Measurements from ENCODE around the gene NEO1.

Gene NEO1

DNA sequence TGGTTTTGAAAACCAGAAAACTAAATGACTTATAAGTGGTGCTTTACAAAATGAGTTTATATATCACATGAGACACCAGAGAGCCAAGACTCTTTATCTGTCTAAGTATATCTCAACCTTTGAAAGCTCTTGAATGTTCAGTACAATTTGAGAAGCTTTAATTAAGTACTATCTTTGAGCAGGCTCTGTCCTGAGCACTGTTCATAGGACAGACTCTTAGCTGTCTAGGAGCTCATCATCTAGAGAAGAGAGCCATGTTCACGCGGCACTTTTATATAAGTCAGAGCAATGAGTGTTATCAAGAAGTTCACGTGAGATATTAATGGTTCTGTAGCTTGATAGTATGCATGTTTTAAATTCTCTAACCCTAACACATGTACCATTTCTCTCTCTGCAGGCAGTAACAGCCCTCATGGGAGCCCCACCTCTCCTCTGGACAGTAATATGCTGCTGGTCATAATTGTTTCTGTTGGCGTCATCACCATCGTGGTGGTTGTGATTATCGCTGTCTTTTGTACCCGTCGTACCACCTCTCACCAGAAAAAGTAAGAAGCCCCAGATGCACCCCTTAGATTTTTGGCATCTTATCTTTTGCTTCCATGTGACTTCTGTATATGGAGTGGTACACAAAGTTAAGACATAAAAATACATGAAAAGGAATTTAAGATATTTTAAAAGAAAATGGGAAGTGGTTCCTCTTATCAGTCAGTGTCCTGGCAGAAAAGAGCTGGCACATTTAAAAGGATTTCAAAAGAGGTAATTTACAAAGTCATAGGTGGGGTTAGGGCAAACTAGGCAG is 230.5 kb downstream of the NEO1 start:
- no peak for TF ChIP-seq EZH2 (IDR thresholded peaks at IDR 0.05; ENCODE audit: borderline replicate concordance, low read depth, low read length, severe bottlenecking)
- TF ChIP-seq, protein P1, sequence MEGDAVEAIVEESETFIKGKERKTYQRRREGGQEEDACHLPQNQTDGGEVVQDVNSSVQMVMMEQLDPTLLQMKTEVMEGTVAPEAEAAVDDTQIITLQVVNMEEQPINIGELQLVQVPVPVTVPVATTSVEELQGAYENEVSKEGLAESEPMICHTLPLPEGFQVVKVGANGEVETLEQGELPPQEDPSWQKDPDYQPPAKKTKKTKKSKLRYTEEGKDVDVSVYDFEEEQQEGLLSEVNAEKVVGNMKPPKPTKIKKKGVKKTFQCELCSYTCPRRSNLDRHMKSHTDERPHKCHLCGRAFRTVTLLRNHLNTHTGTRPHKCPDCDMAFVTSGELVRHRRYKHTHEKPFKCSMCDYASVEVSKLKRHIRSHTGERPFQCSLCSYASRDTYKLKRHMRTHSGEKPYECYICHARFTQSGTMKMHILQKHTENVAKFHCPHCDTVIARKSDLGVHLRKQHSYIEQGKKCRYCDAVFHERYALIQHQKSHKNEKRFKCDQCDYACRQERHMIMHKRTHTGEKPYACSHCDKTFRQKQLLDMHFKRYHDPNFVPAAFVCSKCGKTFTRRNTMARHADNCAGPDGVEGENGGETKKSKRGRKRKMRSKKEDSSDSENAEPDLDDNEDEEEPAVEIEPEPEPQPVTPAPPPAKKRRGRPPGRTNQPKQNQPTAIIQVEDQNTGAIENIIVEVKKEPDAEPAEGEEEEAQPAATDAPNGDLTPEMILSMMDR (IDR thresholded peaks at IDR 0.05; ENCODE audit: borderline replicate concordance, extremely low read depth, low read length, poor library complexity, severe bottlenecking), result no peak

DNA sequence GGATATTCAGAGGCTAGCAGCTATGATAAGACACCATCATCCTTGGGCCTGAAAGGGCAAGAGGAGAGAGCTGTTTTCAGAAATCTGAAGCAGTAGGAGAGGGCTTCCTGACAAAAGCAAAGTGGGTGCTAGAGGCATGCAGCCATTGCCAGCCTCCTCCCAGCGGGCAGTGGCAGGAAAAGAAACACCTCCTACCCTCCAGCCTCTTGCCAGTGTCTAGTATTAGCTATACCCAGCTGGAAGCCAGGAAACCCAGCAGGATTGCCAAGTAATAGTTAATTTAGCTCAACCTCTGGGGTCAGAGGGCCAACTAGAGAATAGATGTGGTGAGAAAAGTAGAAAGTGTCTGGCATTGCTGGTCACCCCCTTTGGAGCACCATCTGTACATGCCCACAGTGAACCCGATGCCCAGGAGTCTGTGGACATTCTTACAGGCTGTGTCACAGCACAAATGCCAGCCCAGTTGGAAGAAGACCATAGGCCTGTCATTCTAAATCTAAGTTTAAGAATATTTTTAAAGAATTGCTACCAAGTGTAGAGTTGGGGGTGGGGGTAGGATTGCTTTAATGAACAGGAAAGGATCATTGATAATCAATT is 231.2 kb downstream of the NEO1 start:
- Histone ChIP-seq H3K36me3 (ENCODE audit: insufficient read depth, low read length) (no peaks in the 10 kb centered on the region), H3K4me3 (ENCODE audit: low read depth in 1 of 2, low read length in 2 of 2) (no peak overlapping the region), H3K4me2 (ENCODE audit: insufficient read depth, low read length) (no peak overlapping the region), H3K9ac (ENCODE audit: low read depth, low read length) (no peak overlapping the region), H4K20me1 (ENCODE audit: insufficient read depth, low read length) (no peaks in the 10 kb centered on the region), H3K9me3 (ENCODE audit: insufficient read depth, low read length, severe bottlenecking) (no peaks in the 10 kb centered on the region), H3K4me1 (ENCODE audit: insufficient read depth, low read length) (no peaks in the 10 kb centered on the region), H3K79me2 (ENCODE audit: insufficient read depth, low read length) (no peaks in the 10 kb centered on the region), H3K27me3 (ENCODE audit: insufficient read depth, low read length, poor library complexity) (no peaks in the 10 kb centered on the region), H3K27ac (ENCODE audit: low read length) (no peak overlapping the region), H2AFZ (ENCODE audit: low read depth, low read length) (no peak overlapping the region)
- DNase-seq, result no peak
- ATAC-seq (ENCODE audit: insufficient read depth, low read depth), result no peak
- TF ChIP-seq, protein P1 (IDR thresholded peaks at IDR 0.05; ENCODE audit: borderline replicate concordance, extremely low read depth, low read length, poor library complexity, severe bottlenecking), result no peak
- no peak for TF ChIP-seq EZH2 (IDR thresholded peaks at IDR 0.05; ENCODE audit: borderline replicate concordance, low read depth, low read length, severe bottlenecking)

More for the DNA sequence above, 230.5 kb downstream of the NEO1 start:
- ATAC-seq (ENCODE audit: insufficient read depth, low read depth) (no peak), DNase-seq (no peak)
- no peak overlapping the region for H3K4me2 ChIP-seq (ENCODE audit: insufficient read depth, low read length)
- no peaks in the 10 kb centered on the region for H3K36me3 ChIP-seq (ENCODE audit: insufficient read depth, low read length)
- no peaks in the 10 kb centered on the region for H4K20me1 ChIP-seq (ENCODE audit: insufficient read depth, low read length)
- no peak overlapping the region for H2AFZ ChIP-seq (ENCODE audit: low read depth, low read length)
- no peak overlapping the region for H3K9ac ChIP-seq (ENCODE audit: low read depth, low read length)
- no peak overlapping the region for H3K4me3 ChIP-seq (ENCODE audit: low read depth in 1 of 2, low read length in 2 of 2)
- no peaks in the 10 kb centered on the region for H3K27me3 ChIP-seq (ENCODE audit: insufficient read depth, low read length, poor library complexity)
- no peaks in the 10 kb centered on the region for H3K9me3 ChIP-seq (ENCODE audit: insufficient read depth, low read length, severe bottlenecking)
- H3K79me2 ChIP-seq (ENCODE audit: insufficient read depth, low read length), result no peaks in the 10 kb centered on the region
- no peak overlapping the region for H3K27ac ChIP-seq (ENCODE audit: low read length)
- no peaks in the 10 kb centered on the region for H3K4me1 ChIP-seq (ENCODE audit: insufficient read depth, low read length)

DNA sequence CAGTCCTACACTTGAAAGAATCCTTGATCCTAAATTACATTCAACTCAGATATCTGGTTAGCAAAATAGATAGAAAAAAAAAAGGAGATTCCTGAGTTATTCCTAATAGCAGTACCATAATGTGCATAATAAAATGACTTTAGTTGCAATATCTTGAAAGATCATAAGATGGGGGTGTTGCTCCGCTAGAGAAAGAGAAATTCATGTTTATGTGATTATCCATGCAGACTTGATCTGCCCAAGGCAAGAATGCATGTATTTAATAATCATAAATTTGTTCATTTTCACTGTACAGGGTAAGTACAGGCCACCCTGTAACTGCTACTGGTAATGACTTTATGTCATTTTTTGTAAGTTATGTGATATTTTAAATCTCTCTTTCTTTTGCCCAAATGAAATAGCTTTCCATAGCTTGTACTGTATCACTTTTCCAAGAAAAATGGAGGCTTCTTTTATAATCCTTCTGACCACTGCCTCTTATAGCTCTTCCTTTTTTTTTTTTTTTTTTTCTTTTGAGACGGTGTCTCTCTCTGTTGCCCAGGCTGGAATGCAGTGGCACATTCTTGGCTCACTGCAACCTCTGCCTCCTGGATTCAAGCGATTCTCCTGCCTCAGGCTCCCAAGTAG is 231.9 kb downstream of the NEO1 start:
- no peak overlapping the region for H3K4me2 ChIP-seq (ENCODE audit: insufficient read depth, low read length)
- H3K27me3 ChIP-seq (ENCODE audit: insufficient read depth, low read length, poor library complexity), result no peaks in the 10 kb centered on the region
- no peaks in the 10 kb centered on the region for H3K36me3 ChIP-seq (ENCODE audit: insufficient read depth, low read length)
- H3K9ac ChIP-seq (ENCODE audit: low read depth, low read length), result no peak overlapping the region
- DNase-seq, result no peak
- H3K4me1 ChIP-seq (ENCODE audit: insufficient read depth, low read length), result no peaks in the 10 kb centered on the region
- TF ChIP-seq, protein P1 (IDR thresholded peaks at IDR 0.05; ENCODE audit: borderline replicate concordance, extremely low read depth, low read length, poor library complexity, severe bottlenecking), result peak; percentile 35
- TF ChIP-seq EZH2 (IDR thresholded peaks at IDR 0.05; ENCODE audit: borderline replicate concordance, low read depth, low read length, severe bottlenecking), result no peak
- H2AFZ ChIP-seq (ENCODE audit: low read depth, low read length), result no peak overlapping the region
- H3K79me2 ChIP-seq (ENCODE audit: insufficient read depth, low read length), result no peaks in the 10 kb centered on the region
- no peaks in the 10 kb centered on the region for H4K20me1 ChIP-seq (ENCODE audit: insufficient read depth, low read length)
- H3K9me3 ChIP-seq (ENCODE audit: insufficient read depth, low read length, severe bottlenecking), result no peaks in the 10 kb centered on the region
- H3K4me3 ChIP-seq (ENCODE audit: low read depth in 1 of 2, low read length in 2 of 2), result no peak overlapping the region
- ATAC-seq (ENCODE audit: insufficient read depth, low read depth), result no peak
- no peak overlapping the region for H3K27ac ChIP-seq (ENCODE audit: low read length)
